K562 (cell line): ENCODE measurements around the gene ACOX1. TPM values are rescaled to one million over a fixed set of nuclear protein-coding genes. Genes with fewer than 3 reads are reported as not detected.
A peak's percentile ranks its signal among the peaks of the same experiment; 100 is the strongest.

ENCODE experiments used
- ASH1L ChIP-seq: fragments of 450-650 bp; IDR thresholded peaks from 2 replicates; pipeline ENCODE4 v1.6.1; 2018; ENCODE audit warnings: borderline replicate concordance, mild to moderate bottlenecking, low read depth; ENCODE audit not compliant: partially characterized antibody
- BRCA1 ChIP-seq, 2 experiments: fragments of 450-650 bp in 1 of 2; sonication (generic) in 1 of 2; formaldehyde crosslinking in 1 of 2; IDR thresholded peaks; 2 replicates each; pipeline versions ENCODE4 v1.5.0 to v1.6.1; 2017 to 2020; ENCODE audit warnings: mild to moderate bottlenecking in 1 of 2, missing genetic modification reagents in 1 of 2
- CHCHD3 ChIP-seq: fragments of 250-450 bp; sonication (Bioruptor Pico); IDR thresholded peaks from 2 replicates; pipeline ENCODE4 v2.1.2; 2022; ENCODE audit warnings: mild to moderate bottlenecking
- CREB1 ChIP-seq, 2 experiments: sonication (generic) in 1 of 2; formaldehyde crosslinking in 1 of 2; IDR thresholded peaks; 2 replicates each; pipeline versions ENCODE4 v1.6.1 to v1.8.0; 2012 to 2022; ENCODE audit warnings: inconsistent platforms in 1 of 2, mild to moderate bottlenecking in 1 of 2, missing genetic modification reagents in 1 of 2, moderate library complexity in 1 of 2
- CXXC5 ChIP-seq: fragments of 250-450 bp; sonication (Bioruptor Pico); IDR thresholded peaks from 2 replicates; pipeline ENCODE4 v1.8.0; 2022; ENCODE audit warnings: inconsistent platforms, mild to moderate bottlenecking, moderate library complexity
- DPF2 ChIP-seq: fragments of 450-650 bp; IDR thresholded peaks from 2 replicates; pipeline ENCODE4 v1.6.1; 2016
- ESRRA ChIP-seq: fragments of 450-650 bp; IDR thresholded peaks from 2 replicates; pipeline ENCODE4 v1.6.1; 2014; ENCODE audit warnings: low read depth, mild to moderate bottlenecking, moderate library complexity, borderline replicate concordance
- ETV1 ChIP-seq: fragments of 450-650 bp; conservative IDR thresholded peaks from 2 replicates; pipeline ENCODE4 v1.6.1; 2016; ENCODE audit warnings: missing genetic modification characterization, control low read depth, low read depth, missing compliant biosample characterization
- HMGN3 ChIP-seq: IDR thresholded peaks from 2 replicates; pipeline ENCODE4 v1.6.1; 2011; ENCODE audit warnings: borderline replicate concordance, low read depth, mild to moderate bottlenecking, mixed read lengths, low read length; ENCODE audit not compliant: insufficient read length; ENCODE audit errors: extremely low read depth
- ILK ChIP-seq: fragments of 450-650 bp; IDR thresholded peaks from 2 replicates; pipeline ENCODE4 v1.6.1; 2016; ENCODE audit warnings: missing genetic modification characterization, low read depth, mild to moderate bottlenecking, missing compliant biosample characterization, moderate library complexity, borderline replicate concordance
- JUND ChIP-seq, 2 experiments: IDR thresholded peaks; 2 replicates in 1 of 2; 3 replicates in 1 of 2; pipeline ENCODE4 v1.6.1; 2011; ENCODE audit warnings: borderline replicate concordance in 2 of 2, low read depth in 2 of 2, low read length in 2 of 2, improper control_type of control experiment in 1 of 2, missing biosample characterization in 1 of 2, missing genetic modification characterization in 1 of 2, missing genetic modification reagents in 1 of 2
- KLF13 ChIP-seq: fragments of 450-650 bp; IDR thresholded peaks from 2 replicates; pipeline ENCODE4 v1.6.1; 2016; ENCODE audit warnings: missing genetic modification characterization, low read depth, mild to moderate bottlenecking, missing compliant biosample characterization, moderate library complexity, borderline replicate concordance
- KLF6 ChIP-seq: fragments of 250-450 bp; sonication (Bioruptor Pico); IDR thresholded peaks from 2 replicates; pipeline ENCODE4 v1.4.0; 2020; ENCODE audit warnings: mild to moderate bottlenecking, moderate library complexity, borderline replicate concordance
- MAZ ChIP-seq, 2 experiments: fragments of 450-650 bp in 1 of 2; sonication (generic) in 1 of 2; formaldehyde crosslinking; IDR thresholded peaks in 1 of 2; conservative IDR thresholded peaks in 1 of 2; 2 replicates each; pipeline versions ENCODE4 v1.4.0 to v1.5.0; 2020; ENCODE audit warnings: mild to moderate bottlenecking in 1 of 2, missing genetic modification reagents in 1 of 2
- MXD1 ChIP-seq: fragments of 250-450 bp; sonication (Bioruptor Pico); IDR thresholded peaks from 2 replicates; pipeline ENCODE4 v1.8.0; 2021; ENCODE audit warnings: borderline replicate concordance, mild to moderate bottlenecking, moderate library complexity; ENCODE audit not compliant: poor library complexity, severe bottlenecking
- NRF1 ChIP-seq, 2 experiments: fragments of 450-650 bp; IDR thresholded peaks in 1 of 2; conservative IDR thresholded peaks in 1 of 2; 2 replicates each; pipeline ENCODE4 v1.6.1; 2014; ENCODE audit warnings: mild to moderate bottlenecking in 2 of 2
- SAP30 ChIP-seq: fragments of 200-600 bp; sonication (generic); IDR thresholded peaks from 2 replicates; pipeline ENCODE4 v1.6.1; 2012; ENCODE audit warnings: borderline replicate concordance, low read depth, mild to moderate bottlenecking, moderate library complexity, low read length, control low read depth, inconsistent platforms; ENCODE audit not compliant: insufficient read depth, poor library complexity, severe bottlenecking
- SMC3 ChIP-seq: conservative IDR thresholded peaks from 2 replicates; pipeline ENCODE4 v1.6.1; 2011; ENCODE audit warnings: low read depth, low read length, improper control_type of control experiment; ENCODE audit not compliant: insufficient read depth
- TCF3 ChIP-seq: sonication (generic); formaldehyde crosslinking; IDR thresholded peaks from 2 replicates; pipeline ENCODE4 v1.4.0; 2020; ENCODE audit warnings: mild to moderate bottlenecking, missing genetic modification reagents
- ZFP1 ChIP-seq: fragments of 450-650 bp; formaldehyde crosslinking; IDR thresholded peaks from 2 replicates; pipeline ENCODE4 v1.4.0; 2020; ENCODE audit warnings: mild to moderate bottlenecking, mixed read lengths
- ZNF347 ChIP-seq: fragments of 450-650 bp; formaldehyde crosslinking; IDR thresholded peaks from 2 replicates; pipeline ENCODE4 v1.4.0; 2020; ENCODE audit warnings: low read depth, mild to moderate bottlenecking, moderate library complexity
- polyA plus RNA-seq, 8 experiments: library from polyadenylated mRNA; depleted of rRNA in 4 of 8; stranded (reverse) in 5 of 8; unstranded in 3 of 8; fragments of >200 nt; fragmentation: Nextera tagmentation in 2 of 8; fragmentation: Illumina TruSeq in 1 of 8; extraction: Ambion mirVana in 2 of 8; extraction: Trizol in 1 of 8; gene quantifications; 2 replicates each; pipeline versions ENCODE4 v1.2.1 to v1.2.3, GENCODE V29; 2011 to 2014; ENCODE audit warnings: inconsistent platforms in 1 of 8, missing spikeins in 1 of 8
- total RNA-seq, 7 experiments: library from RNA; depleted of rRNA in 6 of 7; stranded (reverse); fragments of >200 nt in 6 of 7; fragmentation: Illumina TruSeq in 2 of 7; extraction: Trizol in 2 of 7; gene quantifications; 2 replicates each; pipeline versions ENCODE4 v1.2.1 to v1.2.3, GENCODE V29; 2011 to 2021; ENCODE audit warnings: low replicate concordance in 1 of 7
- TF ChIP-seq, protein P1 (sequence below): sonication (generic); formaldehyde crosslinking; IDR thresholded peaks from 2 replicates; pipeline ENCODE4 v1.8.0; 2022; ENCODE audit warnings: mild to moderate bottlenecking, missing genetic modification reagents
- TF ChIP-seq, protein P2 (sequence below): fragments of 450-650 bp; IDR thresholded peaks from 2 replicates; pipeline ENCODE4 v1.6.1; 2016

The ACOX1 gene
- total and polyA plus RNA-seq, 9 of the 15 experiments (the other 6 are each of a cell fraction or from before 2014, with no cell fraction given), result 7.8 to 24.1 (median 14.5) TPM

GRCh38 chr17:75978938-75979704 is at the start of gene ACOX1, which contains the start of gene TEN1 (continued):
- TF ChIP-seq KLF6 (CRISPR knock-in tag) (peak; percentile 65; the same call in 1 of the 2 replicates), KLF13 (tag) (0 out of 2 replicates have a peak, but pooled peaks have one; percentile 75), SMC3 (no peak), TCF3 (CRISPR knock-in tag) (no peak), BRCA1 (IDR thresholded peaks at IDR 0.05) (no peak), BRCA1 (CRISPR knock-in tag; IDR thresholded peaks at IDR 0.05) (no peak), NRF1 (conservative IDR thresholded peaks at IDR 0.05 in 1 of 2, IDR thresholded peaks at IDR 0.05 in 1 of 2) (peak; percentile 81 to 85), CREB1 (IDR thresholded peaks at IDR 0.05) (peak; percentile 31; the same call in 1 of the 2 replicates), CREB1 (CRISPR knock-in tag; IDR thresholded peaks at IDR 0.05) (peak; percentile 45), ILK (tag) (no peak), ASH1L (peak; percentile 66), DPF2 (0 out of 2 replicates have a peak, but pooled peaks have one; percentile 28), ESRRA (peak; percentile 26; the same call in 1 of the 2 replicates), ZFP1 (0 out of 2 replicates have a peak, but pooled peaks have one; percentile 38), CHCHD3 (CRISPR knock-in tag) (peak; percentile 72; the same call in 1 of the 2 replicates), MXD1 (no peak), HMGN3 (peak; percentile 71), SAP30 (peak; percentile 74), MAZ (CRISPR knock-in tag; conservative IDR thresholded peaks at IDR 0.05 in 1 of 2, IDR thresholded peaks at IDR 0.05 in 1 of 2) (peak; percentile 86 to 91), CXXC5 (CRISPR knock-in tag) (peak; percentile 93), ETV1 (tag) (peak; percentile 65; the same call in 1 of the 2 replicates), ZNF347 (CRISPR knock-in tag) (peak; percentile 54; the same call in 1 of the 2 replicates), JUND (IDR thresholded peaks at IDR 0.05; ENCODE audit: borderline replicate concordance, low read depth, low read length) (0 out of 2 replicates have a peak, but pooled peaks have one; percentile 25), JUND (tag; IDR thresholded peaks at IDR 0.05; ENCODE audit: borderline replicate concordance, low read depth, low read length) (no peak; the same call in 2 of the 3 replicates)
- TF ChIP-seq, protein P1, sequence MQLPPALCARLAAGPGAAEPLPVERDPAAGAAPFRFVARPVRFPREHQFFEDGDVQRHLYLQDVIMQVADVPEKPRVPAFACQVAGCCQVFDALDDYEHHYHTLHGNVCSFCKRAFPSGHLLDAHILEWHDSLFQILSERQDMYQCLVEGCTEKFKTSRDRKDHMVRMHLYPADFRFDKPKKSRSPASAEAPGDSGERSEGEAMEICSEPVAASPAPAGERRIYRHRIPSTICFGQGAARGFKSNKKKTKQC, result peak; percentile 6; the same call in 1 of the 2 replicates
- TF ChIP-seq, protein P2, sequence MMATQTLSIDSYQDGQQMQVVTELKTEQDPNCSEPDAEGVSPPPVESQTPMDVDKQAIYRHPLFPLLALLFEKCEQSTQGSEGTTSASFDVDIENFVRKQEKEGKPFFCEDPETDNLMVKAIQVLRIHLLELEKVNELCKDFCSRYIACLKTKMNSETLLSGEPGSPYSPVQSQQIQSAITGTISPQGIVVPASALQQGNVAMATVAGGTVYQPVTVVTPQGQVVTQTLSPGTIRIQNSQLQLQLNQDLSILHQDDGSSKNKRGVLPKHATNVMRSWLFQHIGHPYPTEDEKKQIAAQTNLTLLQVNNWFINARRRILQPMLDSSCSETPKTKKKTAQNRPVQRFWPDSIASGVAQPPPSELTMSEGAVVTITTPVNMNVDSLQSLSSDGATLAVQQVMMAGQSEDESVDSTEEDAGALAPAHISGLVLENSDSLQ, result peak; percentile 99
